ENCODE data around the gene ZNG1B.
A peak's percentile ranks its signal among the peaks of the same experiment; 100 is the strongest.
"Not testable (repeated sequence)": the region's sequence is repeated elsewhere in the genome, so short reads cannot be mapped to it uniquely, and the experiment has no call there.

The ZNG1B gene

DNA sequence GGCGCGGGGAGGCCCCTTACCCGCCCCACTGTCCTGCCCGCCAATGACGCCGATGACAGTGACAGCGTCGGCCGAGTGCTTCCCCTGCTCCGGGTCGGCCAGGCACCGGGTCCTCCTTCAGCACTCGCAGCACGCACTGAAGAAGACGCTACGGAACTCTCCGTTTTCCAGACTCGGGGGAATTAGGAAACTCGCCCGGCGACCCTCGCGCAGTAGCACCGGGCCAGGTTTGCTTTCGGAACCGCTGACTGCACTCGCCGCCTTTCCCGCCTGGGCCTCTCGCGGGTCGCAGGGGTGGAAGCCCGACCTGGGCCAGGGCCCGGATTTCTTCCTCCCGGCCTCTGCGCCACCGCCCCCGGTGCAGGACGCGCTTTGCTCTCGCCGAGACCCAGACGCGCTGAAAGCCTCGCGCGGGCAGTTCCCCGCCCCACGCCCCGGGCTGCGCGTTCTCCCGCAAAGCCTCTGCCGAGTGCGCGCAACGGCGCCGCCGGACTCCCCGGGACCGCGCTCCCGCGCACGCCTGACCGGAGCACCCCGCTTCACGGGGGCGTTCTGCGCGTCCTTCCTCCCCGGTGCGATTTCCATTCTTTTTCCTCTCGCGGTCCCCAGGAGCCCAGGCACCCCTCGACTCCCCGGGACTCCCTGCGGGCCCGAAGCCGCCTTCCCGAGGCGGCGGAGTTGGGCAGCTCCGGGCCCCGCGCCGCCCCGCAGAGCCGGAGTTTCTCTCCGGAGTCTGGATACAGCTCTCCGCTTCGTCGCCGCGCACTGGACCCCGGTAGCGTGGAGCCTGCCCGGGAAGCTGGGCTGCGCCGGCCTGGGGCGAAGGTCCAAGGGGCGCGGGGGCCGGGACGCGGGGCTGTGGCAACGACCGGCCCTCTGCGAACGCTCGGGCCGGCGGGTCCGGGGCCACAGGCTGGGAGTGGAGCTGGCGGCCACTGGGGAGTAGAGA is 65.9 kb downstream of the ZNG1B start:
- peak; percentile 9 for DNase-seq (ENCODE audit: low read depth)

DNA sequence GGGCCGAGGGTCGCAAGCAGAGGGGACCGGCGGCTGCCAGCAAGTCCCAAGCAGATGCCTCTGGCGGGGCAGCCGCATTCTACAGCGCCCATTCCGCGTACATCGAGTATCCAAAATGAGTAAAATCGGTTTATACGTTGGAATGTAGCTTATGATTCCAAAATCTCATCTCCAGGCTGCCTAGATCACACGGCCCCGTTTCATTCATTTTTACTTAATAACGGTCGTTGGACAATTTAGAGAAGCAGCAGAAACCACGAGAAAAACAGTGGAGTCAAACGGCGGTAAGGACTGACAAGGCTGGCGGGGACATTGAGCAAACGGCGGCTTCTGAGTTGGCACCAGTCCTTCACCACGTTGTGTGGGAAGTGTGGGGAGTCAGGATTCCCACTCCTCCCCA is 66.6 kb downstream of the ZNG1B start:
- DNase-seq (ENCODE audit: low read depth) = not testable (repeated sequence)

DNA sequence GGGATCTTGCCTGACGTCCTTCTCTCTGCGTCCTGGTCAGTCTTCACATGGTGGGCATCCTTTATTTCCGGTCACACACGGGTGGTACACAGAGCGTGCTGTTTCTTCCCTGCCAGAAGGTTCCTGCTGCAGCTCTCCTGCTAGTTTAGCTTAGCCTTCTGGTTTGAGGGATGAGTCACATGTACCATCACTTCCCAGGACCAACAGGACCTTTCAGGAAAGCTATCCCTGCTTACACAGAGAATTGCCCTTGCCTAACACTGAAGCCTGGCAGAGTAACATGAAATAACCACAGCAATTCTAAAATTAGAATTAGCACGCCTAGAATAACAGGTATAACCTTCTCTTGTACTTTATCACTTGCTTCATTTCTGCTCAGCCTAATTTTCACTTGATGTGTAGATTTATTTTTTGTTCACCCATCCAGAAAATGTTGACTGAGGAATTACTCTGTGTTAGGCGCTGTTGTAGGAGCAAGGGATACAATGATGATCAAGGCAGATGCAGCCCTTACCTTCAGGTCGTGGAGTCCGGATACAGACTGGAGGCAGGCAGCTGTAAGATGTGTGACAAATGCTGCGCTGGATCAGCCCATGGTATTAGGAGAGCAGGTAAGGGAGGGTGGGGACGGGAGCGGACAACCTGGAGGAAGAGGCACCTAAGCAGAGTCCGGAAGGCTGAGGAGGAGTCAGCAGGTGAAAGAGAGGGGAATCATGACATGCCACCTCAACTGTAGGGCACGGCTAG is 70.1 kb downstream of the ZNG1B start:
- not testable (repeated sequence) for DNase-seq (ENCODE audit: low read depth)

DNA sequence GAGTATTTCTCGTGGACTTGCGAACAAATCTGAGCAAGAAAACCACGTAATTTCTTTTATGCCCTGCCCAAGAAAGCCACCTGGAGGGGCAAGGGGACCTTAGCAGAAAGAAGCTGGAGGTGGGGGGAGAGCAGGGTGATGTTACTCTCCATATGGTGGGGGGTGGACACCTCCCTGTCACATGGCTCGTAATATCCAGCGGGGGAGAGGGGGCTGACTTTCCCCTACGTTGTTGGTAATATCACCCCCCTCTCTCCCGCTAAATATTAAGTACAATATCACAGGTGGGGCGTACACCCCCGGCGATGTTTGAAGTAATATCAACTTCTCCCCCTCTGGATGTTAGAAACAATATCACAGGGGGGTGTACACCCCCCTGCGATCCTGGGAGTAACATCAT is 70.7 kb downstream of the ZNG1B start:
- not testable (repeated sequence) for DNase-seq (ENCODE audit: low read depth)

DNA sequence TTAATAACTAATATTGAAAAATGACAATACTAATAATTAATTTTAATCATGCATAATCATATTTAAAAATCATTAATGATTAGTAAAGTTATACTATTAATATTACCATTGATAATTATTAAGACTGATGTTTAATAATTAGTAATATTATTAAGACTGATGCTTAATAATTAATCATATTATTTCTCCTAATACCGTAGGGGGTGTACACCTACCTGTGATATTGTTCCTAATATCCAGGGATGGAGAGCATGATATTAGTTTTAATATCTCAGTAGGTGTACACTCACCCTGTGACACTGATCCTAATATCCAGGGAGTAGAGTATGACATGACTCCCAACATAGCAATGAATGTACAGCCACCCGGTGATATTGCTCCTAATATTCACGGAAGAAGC is 73.4 kb downstream of the ZNG1B start:
- not testable (repeated sequence) for DNase-seq (ENCODE audit: low read depth)

DNA sequence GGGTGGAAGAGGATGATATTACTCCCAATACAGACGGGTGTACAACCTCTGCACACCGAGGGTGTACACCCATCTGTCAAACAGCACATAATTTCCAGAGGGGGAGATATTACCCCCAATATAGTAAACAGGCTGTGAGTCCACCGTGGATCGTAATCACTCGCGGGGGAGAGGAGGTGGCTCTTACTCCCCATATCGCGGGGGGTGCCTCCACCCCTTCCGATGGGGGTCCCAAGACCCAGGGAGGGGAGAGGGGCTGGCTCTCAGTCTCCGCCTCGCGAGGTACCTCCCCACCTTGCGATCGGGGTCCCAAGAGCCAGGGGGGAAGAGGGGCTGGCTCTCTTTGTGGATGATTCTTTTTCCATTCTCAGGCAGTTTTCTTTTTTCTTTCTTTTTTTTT is 74.4 kb downstream of the ZNG1B start:
- DNase-seq (ENCODE audit: low read depth) = not testable (repeated sequence)

DNA sequence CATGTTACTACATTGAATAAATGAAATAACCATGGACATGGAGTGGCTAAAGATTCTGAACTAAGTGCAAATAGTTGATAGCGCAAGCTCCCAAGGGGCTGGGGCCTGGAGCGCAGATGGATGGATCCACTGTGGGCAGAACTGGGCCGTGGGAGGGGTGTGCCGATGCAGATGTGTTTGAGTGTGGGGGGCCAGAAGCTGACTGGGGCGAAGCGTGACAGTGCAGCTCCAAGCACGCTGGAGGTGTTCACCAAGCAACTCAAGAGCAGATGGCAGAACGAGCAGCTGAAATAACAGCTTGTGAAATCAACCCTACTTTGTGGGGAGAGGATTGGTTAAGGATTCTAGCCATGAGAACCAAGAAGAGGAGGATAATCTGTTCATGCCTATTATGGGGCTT is 78.0 kb downstream of the ZNG1B start:
- not testable (repeated sequence) for DNase-seq (ENCODE audit: low read depth)

DNA sequence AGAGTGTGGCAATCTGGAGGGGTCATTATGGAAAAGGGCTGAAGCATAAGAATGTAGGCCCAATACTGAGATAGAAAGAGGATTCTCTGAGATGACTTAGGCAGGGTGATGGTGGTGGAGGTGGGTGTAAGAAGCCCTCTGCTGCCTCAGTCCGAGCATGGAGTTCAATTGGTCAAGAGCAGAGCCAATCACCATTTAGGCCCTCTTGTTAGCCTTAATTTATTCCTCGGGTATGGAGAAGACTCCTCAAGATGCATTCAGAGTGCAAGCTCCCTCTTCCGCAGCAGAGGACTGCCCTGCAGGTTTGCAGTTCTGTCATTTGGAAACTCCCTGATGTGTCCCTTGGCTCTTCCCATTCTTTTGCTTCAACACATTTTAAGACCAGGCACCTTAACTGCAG is 78.5 kb downstream of the ZNG1B start:
- DNase-seq (ENCODE audit: low read depth) = not testable (repeated sequence)

DNA sequence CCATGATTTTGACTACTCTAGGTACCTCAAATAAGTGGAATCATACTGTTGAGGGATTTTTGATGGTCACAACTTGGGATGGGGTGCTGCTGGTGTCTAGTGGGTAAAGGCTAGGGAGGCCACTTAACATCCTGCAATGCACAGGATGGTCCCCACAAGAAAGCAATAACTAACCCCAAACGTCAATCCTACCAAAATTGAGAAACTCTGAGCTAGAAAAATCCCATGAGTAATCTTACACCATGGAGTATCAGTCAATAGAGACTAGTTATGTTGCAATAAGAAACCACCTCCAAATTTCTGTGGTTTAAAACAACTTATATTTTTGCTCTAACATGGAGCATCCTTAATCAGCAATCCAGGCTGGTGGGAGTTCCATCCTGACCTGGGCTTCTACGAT is 79.5 kb downstream of the ZNG1B start:
- DNase-seq (ENCODE audit: low read depth) = not testable (repeated sequence)

DNA sequence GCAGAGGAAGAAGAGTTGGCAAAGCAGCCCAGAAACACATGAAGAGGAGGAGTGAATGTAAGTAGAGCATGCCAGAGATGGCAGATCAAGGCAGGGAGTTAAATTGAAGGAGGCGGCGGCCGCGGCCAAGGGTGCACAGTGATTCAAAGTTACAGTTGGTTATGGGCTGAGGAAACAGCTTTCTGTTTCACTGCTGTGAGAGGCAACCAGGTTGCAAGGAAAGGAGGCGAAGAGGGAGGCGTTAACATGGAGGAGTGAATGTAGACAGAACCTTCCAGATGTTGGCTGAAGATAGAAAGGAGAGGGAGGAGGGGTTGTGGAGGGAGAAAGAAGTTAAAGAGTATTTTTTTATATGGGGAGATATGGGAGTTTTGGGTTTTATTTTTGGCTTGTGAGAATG is 83.3 kb downstream of the ZNG1B start:
- DNase-seq (ENCODE audit: low read depth) = not testable (repeated sequence)

DNA sequence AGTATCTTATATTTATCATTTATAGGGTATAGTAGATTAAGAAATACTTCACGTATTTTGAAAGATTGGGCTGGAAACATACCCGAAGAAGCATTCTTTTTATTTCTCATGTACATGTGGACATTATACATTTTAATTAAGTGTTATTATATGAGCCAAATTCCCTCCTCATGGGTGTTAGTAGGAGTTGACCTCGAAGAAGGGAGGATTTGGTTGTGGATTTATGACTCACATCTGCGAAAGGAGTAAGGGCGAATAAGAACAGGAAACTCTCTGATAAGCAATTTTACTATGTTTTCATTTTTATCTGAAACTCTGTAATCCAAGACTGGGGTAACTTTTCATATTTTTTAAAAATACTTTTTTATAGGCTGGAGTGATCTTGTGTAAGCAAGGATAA is 84.0 kb downstream of the ZNG1B start:
- DNase-seq (ENCODE audit: low read depth) = not testable (repeated sequence)

DNA sequence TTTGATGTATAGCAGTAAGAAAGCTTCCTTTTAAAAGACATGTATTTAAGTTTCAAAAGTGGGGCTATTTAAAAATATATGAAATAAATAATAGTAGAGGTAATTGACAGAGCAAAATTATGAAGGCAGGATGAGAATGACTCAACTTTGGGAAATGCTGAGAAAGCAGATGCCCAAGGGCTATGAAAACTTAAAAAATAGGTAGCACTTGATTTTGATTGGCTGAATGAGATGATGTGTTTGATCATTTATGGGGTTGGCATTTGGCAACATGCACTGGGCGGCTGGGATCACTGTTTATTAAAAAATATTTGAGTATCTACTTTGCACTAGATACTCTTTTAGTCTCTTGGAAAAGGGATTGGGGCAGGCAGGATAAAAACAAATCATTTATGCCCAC is 87.5 kb downstream of the ZNG1B start:
- not testable (repeated sequence) for DNase-seq (ENCODE audit: low read depth)

DNA sequence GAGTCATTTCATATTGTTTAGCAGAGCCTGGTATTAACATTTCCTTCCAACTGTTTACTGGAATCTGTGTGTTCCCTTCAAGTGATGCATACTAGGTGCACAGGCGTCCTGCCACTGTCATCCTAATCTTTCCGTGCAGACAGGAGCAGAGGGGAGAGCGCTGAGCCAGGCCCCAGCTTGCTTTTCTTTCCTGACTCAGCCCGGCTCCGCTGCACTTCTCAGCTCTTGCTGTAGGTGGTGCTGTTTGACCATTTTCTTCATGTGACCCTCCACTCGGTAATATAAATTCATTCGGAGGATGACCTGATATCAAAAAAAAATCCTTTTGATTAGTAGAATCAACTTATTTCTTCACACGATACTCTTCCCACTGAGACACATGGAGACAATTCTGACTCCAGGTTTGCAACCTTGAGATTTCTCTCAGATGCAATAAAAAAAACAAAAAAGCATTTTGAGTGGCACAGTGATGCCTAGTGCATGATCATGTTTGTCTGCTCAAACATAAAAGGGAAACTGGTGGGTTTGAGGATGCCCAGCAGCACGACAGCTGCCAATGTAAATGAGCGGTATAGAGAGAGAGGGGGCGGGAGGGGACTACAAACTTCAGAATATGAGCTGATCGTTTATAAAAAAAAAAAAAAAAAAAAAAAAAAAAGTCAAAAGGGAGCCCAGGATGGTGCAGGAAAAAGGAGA is 90.0 kb downstream of the ZNG1B start:
- DNase-seq (ENCODE audit: low read depth) = not testable (repeated sequence)

DNA sequence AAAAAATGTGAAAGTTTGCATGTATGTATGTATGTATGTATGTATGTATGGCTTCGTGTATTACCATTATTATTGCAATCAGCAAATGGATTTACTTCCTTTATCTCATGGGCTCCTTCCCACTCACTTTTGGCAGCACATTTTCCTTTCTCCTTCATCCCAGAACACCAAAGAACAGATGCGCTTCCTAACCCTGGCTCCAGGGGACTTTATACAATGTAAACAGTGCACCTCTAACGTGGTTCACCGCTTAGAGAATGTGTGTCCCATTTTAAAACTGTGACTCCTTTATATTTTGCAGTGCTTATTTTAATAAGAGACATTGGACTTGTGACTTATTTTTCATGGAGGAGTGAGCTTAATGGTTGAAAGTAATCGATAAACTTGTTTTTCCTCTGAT is 90.6 kb downstream of the ZNG1B start:
- DNase-seq (ENCODE audit: low read depth) = not testable (repeated sequence)

DNA sequence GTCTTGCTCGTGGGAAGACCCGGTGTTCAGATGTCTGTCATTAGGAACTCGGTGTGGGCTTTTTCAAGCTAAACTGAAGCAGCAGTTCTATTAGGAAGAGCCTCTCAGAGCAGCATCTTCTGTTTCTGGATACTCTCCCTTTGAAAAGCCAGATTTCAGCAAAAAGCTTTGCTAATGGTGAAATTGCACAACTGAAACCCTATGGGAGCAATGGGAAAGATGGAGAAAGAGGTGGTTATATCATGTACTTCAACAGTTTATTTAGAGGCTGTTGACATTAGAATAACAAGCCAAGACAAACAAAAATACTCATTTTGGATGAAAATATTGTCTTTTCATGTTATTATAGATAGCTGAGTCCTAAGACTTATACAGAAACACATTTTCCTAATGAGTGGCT is 91.4 kb downstream of the ZNG1B start:
- DNase-seq (ENCODE audit: low read depth) = not testable (repeated sequence)

DNA sequence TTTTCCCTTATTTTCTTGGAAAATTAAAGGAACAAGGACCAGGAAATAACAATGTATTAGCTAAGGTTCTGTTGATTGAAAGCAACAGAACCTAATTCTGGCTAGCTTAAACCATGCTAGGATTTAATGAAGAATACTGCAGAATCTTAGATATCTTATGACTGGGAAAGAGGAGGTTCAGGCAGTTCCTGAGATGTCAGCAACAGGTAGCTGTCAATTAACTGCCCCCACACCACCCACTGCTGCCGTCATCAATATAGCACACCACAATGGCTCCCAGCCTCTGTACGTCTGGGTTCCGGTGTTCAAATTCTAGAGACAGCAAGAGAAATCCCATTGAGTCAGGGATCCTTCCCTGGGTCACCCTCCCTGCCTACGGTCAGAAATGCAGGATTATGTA is 95.5 kb downstream of the ZNG1B start:
- DNase-seq (ENCODE audit: low read depth) = not testable (repeated sequence)

DNA sequence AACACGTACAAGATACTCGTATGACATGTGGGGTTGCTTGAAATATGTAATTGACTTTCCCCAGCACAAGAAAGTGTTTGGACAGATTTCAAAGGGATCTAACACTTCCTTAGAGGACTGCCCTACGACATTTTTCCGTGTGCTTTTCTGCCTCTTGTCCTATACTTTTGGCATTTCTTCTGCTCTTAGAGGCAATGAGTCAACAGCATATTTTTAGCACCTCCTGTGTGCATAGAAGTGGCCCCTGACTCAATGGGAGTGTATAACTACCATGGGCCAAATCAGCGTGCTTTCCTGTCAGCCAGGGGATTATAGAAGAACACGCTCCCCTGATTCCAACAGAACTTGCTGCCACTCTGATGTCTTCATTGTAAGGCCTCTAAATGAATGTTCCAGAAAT is 99.1 kb downstream of the ZNG1B start:
- not testable (repeated sequence) for DNase-seq (ENCODE audit: low read depth)

DNA sequence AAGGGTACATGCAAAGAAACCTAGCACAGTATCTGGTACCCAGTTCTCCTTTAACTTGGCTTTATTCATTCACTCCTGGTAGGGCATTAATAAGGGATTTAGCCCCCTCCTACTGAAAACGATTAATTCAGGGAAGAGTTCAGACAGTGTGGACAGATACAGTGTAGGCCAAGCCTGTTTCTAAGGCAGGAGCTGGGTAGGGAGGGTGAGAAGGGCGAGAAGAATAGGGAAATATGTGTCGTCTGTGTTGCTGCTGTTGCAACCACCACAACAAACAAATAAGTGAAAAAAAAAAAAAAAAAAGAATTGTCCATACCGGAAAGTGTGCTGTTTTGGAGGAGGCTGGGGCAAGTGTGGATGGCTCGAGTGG is 103.3 kb downstream of the ZNG1B start:
- not testable (repeated sequence) for DNase-seq (ENCODE audit: low read depth)

DNA sequence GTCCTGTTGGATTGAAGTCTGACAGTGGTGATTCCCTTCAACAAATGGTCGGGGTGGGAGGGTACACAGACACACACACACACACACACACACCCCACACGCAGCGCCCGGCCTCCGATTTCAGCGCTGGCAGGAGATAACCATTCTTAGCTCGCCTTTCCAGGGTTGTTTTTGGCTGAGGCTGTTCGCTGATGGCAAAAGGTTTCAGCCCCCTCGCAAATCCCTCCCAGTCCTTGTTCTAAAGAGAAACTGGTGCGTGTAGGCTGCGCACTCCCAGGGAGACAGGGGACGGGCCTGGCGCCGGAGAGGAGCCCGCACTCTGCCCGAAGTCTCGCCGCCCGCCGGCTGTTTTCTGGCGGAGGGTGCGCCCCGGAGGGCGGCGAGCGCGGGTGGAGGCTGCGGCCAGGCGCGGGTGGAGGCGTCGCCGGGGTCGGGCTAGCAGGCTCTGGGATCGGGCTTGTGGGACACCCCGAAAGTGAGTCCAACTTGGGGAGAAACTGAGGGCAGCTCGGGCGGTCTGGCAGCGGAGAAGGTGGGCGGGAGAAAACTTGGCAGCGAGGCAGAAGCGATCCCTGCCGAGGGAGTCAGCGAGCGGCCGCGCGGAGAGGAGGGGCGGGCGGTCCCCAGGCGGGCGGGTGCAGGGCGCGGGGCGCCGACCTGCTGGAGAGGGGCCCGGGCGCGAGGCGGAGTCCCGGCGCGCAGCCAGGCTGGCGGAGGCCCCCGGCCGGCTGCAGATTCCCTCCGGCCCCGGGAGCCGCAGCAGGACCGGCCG is 103.9 kb downstream of the ZNG1B start:
- not testable (repeated sequence) for DNase-seq (ENCODE audit: low read depth)

DNA sequence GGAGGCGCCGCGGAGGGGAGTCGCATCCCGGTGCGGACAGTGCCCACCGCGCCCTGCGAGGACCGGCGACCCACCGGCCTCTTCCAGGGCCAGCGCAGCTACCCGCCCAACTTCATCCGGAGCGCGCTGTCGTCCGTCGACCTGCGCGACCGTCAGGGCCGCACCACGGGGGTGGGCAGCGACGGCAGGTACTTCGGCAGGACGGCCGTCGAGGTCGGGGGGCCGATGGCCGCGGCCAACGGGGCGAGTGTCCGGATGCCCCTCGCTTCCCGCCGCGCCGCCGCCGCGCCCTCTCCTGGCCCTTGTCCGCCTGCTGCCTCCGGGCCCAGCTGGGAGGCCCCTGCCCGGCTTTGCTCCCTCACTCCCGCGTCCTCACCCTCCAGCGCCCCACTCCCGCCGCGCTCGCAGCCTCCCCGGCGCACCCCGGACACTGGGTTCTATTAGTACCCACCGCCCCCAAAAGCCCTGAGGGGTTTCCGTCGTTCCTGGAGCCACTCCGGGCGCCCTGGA is 104.5 kb downstream of the ZNG1B start:
- DNase-seq (ENCODE audit: low read depth) = not testable (repeated sequence)

DNA sequence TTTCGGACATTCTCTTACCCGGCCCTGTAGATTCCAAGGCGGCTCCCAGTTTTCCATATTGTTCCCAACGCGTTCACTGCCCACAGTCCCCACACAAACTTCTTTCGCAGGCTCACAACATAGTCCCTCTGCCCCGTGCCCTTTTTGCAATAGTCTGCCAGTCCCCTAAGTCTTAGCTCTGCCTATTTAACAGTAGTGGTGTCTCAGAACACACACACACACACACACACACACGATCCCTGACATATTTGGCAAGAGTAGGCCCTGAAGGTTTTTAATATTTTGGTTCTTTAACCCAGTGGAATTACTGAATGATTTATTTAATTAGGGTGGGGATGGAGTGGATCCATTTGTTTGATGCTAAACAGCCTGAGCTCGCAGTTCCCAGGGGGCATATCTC is 105.0 kb downstream of the ZNG1B start:
- not testable (repeated sequence) for DNase-seq (ENCODE audit: low read depth)

All from stimulated activated CD4-positive, alpha-beta T cell treated with anti-CD3 and anti-CD28 coated beads, Interleukin-2, amount 100 ng/mL, for 4 hours (primary cell).